ENCODE measurements around the gene CTCFL.

DNA sequence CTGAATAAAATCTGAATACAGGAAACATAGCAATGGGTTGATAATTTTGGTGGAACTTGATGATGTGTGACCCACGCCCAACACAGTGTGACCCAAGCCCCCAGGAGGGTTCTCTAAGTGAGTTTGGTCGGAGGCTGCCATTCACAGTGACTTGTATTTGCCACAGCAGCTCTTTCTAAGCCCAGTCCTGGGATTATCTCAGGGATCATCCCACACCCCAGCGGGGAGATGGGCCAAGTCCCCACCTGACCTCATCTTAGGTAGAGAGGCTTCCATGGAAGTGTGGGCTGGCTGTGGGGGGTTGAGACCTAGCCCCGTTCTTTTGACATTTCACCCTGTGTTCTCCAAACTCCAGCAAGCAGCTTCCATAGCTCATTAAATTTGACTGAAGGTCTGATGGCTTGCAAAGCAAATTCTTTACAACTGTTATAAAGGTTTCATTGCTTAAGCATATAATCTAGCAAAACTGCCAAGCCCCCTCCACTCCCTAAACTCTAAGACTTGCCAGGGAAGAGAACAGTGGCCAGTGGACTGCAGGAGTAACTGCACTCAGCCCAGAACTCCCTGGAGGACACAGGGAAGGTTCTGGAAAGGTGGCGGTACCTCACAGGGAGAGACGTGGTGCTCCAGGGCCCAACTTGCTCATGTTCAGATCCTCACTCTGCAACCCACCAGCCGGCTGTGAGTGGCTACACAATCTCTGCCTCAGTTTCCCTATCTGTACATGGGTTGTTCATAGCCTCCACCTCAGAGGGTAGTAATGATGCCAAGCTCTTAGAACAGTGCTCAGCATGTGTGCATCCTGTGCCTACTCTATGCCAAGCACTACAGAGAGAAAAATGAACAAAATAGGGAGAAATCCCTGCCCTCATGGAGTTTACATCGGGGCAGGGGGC is 35.0 kb upstream of the CTCFL start:
- TF ChIP-seq, protein P1, sequence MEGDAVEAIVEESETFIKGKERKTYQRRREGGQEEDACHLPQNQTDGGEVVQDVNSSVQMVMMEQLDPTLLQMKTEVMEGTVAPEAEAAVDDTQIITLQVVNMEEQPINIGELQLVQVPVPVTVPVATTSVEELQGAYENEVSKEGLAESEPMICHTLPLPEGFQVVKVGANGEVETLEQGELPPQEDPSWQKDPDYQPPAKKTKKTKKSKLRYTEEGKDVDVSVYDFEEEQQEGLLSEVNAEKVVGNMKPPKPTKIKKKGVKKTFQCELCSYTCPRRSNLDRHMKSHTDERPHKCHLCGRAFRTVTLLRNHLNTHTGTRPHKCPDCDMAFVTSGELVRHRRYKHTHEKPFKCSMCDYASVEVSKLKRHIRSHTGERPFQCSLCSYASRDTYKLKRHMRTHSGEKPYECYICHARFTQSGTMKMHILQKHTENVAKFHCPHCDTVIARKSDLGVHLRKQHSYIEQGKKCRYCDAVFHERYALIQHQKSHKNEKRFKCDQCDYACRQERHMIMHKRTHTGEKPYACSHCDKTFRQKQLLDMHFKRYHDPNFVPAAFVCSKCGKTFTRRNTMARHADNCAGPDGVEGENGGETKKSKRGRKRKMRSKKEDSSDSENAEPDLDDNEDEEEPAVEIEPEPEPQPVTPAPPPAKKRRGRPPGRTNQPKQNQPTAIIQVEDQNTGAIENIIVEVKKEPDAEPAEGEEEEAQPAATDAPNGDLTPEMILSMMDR (IDR thresholded peaks at IDR 0.05): no peak
- TF ChIP-seq EP300 (IDR thresholded peaks at IDR 0.05) (no peak), POLR2A (IDR thresholded peaks at IDR 0.05) (no peak)

All from sigmoid colon (tissue), 4 donors.